ENCODE data around the gene CCNB1.
"Not testable (repeated sequence)": the region's sequence is repeated elsewhere in the genome, so short reads cannot be mapped to it uniquely, and the experiment has no call there.

CCNB1 gene

GRCh38 chr5:69137807-69138206, 29.1 kb upstream of the CCNB1 start:
- no peak for TF ChIP-seq CTCF (IDR thresholded peaks at IDR 0.05; ENCODE audit: extremely low read depth, insufficient read depth, missing control alignments)
- no peak for DNase-seq (ENCODE audit: low spot score)
- in situ Hi-C loops (cut with MboI; ENCODE audit: low pct_unique_long_range_greater_than_20kb, low sequenced_read_pairs, unreplicated experiment): no loop called here

GRCh38 chr5:69138766-69139165, 28.2 kb upstream of the CCNB1 start:
- TF ChIP-seq CTCF (IDR thresholded peaks at IDR 0.05; ENCODE audit: extremely low read depth, insufficient read depth, missing control alignments): no peak
- in situ Hi-C loops (cut with MboI; ENCODE audit: low pct_unique_long_range_greater_than_20kb, low sequenced_read_pairs, unreplicated experiment): no loop called here
- no peak for DNase-seq (ENCODE audit: low spot score)

- in situ Hi-C loops (cut with MboI; ENCODE audit: low pct_unique_long_range_greater_than_20kb, low sequenced_read_pairs, unreplicated experiment); DNase-seq (ENCODE audit: low spot score): not testable (repeated sequence)
Observed at GRCh38 chr5:69140239-69140638, 26.7 kb upstream of the CCNB1 start.

GRCh38 chr5:69140827-69141226, 26.1 kb upstream of the CCNB1 start:
- in situ Hi-C loops (cut with MboI; ENCODE audit: low pct_unique_long_range_greater_than_20kb, low sequenced_read_pairs, unreplicated experiment): no loop called here
- TF ChIP-seq CTCF (IDR thresholded peaks at IDR 0.05; ENCODE audit: extremely low read depth, insufficient read depth, missing control alignments): no peak
- no peak for DNase-seq (ENCODE audit: low spot score)

- in situ Hi-C loops (cut with MboI; ENCODE audit: low pct_unique_long_range_greater_than_20kb, low sequenced_read_pairs, unreplicated experiment); DNase-seq (ENCODE audit: low spot score): not testable (repeated sequence)
Observed at GRCh38 chr5:69148576-69148975, 18.4 kb upstream of the CCNB1 start.

GRCh38 chr5:69148981-69149675, 17.8 kb upstream of the CCNB1 start:
- in situ Hi-C loops (cut with MboI; ENCODE audit: low pct_unique_long_range_greater_than_20kb, low sequenced_read_pairs, unreplicated experiment): no loop called here
- TF ChIP-seq CTCF (IDR thresholded peaks at IDR 0.05; ENCODE audit: extremely low read depth, insufficient read depth, missing control alignments): no peak
- DNase-seq (ENCODE audit: low spot score): no peak

- in situ Hi-C loops (cut with MboI; ENCODE audit: low pct_unique_long_range_greater_than_20kb, low sequenced_read_pairs, unreplicated experiment): no loop called here
- no peak for DNase-seq (ENCODE audit: low spot score)
- no peak for TF ChIP-seq CTCF (IDR thresholded peaks at IDR 0.05; ENCODE audit: extremely low read depth, insufficient read depth, missing control alignments)
Observed at GRCh38 chr5:69149676-69150010, 17.3 kb upstream of the CCNB1 start.

GRCh38 chr5:69152731-69153130, 14.2 kb upstream of the CCNB1 start:
- DNase-seq (ENCODE audit: low spot score): no peak
- no peak for TF ChIP-seq CTCF (IDR thresholded peaks at IDR 0.05; ENCODE audit: extremely low read depth, insufficient read depth, missing control alignments)
- in situ Hi-C loops (cut with MboI; ENCODE audit: low pct_unique_long_range_greater_than_20kb, low sequenced_read_pairs, unreplicated experiment): no loop called here
